ENCODE data around the gene HECW1.
"Not testable (repeated sequence)": the region's sequence is repeated elsewhere in the genome, so short reads cannot be mapped to it uniquely, and the experiment has no call there.

Gene HECW1

GRCh38 chr7:43589133-43589478 lies 476.7 kb downstream of the HECW1 start:
- Histone ChIP-seq H3K4me1 (ENCODE audit: control insufficient read depth, insufficient read depth, low read length) (peaks cover 3% of the 10 kb centered on the region), H3K9me3 (ENCODE audit: control insufficient read depth, insufficient read depth, low read length) (no peaks in the 10 kb centered on the region), H3K4me3 (ENCODE audit: low read depth, low read length) (no peak overlapping the region), H3K36me3 (ENCODE audit: control insufficient read depth, insufficient read depth, low read length) (no peaks in the 10 kb centered on the region), H3K9ac (ENCODE audit: low read depth, low read length) (no peak overlapping the region), H3K27me3 (ENCODE audit: control insufficient read depth, insufficient read depth, low read length) (peaks cover 5% of the 10 kb centered on the region)

GRCh38 chr7:43589728-43590127 lies 477.3 kb downstream of the HECW1 start:
- Histone ChIP-seq H3K9me3 (ENCODE audit: control insufficient read depth, insufficient read depth, low read length) (no peaks in the 10 kb centered on the region), H3K4me3 (ENCODE audit: low read depth, low read length) (no peak overlapping the region), H3K36me3 (ENCODE audit: control insufficient read depth, insufficient read depth, low read length) (no peaks in the 10 kb centered on the region), H3K9ac (ENCODE audit: low read depth, low read length) (no peak overlapping the region), H3K4me1 (ENCODE audit: control insufficient read depth, insufficient read depth, low read length) (peaks cover 3% of the 10 kb centered on the region), H3K27me3 (ENCODE audit: control insufficient read depth, insufficient read depth, low read length) (no peaks in the 10 kb centered on the region)

GRCh38 chr7:43590862-43591557 lies 478.6 kb downstream of the HECW1 start:
- no peaks in the 10 kb centered on the region for H3K9me3 ChIP-seq (ENCODE audit: control insufficient read depth, insufficient read depth, low read length)
- no peaks in the 10 kb centered on the region for H3K27me3 ChIP-seq (ENCODE audit: control insufficient read depth, insufficient read depth, low read length)
- H3K4me1 ChIP-seq (ENCODE audit: control insufficient read depth, insufficient read depth, low read length), result peaks cover 3% of the 10 kb centered on the region
- H3K36me3 ChIP-seq (ENCODE audit: control insufficient read depth, insufficient read depth, low read length), result no peaks in the 10 kb centered on the region
- H3K4me3 ChIP-seq (ENCODE audit: low read depth, low read length), result no peak overlapping the region
- H3K9ac ChIP-seq (ENCODE audit: low read depth, low read length), result no peak overlapping the region

- Histone ChIP-seq H3K4me1 (ENCODE audit: control insufficient read depth, insufficient read depth, low read length) (no peaks in the 10 kb centered on the region), H3K9me3 (ENCODE audit: control insufficient read depth, insufficient read depth, low read length) (no peaks in the 10 kb centered on the region)
Measured at GRCh38 chr7:43591558-43592180, 479.2 kb downstream of the HECW1 start.

GRCh38 chr7:43592326-43592725 lies 479.9 kb downstream of the HECW1 start:
- Histone ChIP-seq H3K9ac (ENCODE audit: low read depth, low read length) (no peak overlapping the region), H3K9me3 (ENCODE audit: control insufficient read depth, insufficient read depth, low read length) (no peaks in the 10 kb centered on the region), H3K27me3 (ENCODE audit: control insufficient read depth, insufficient read depth, low read length) (no peaks in the 10 kb centered on the region), H3K4me1 (ENCODE audit: control insufficient read depth, insufficient read depth, low read length) (no peaks in the 10 kb centered on the region), H3K36me3 (ENCODE audit: control insufficient read depth, insufficient read depth, low read length) (no peaks in the 10 kb centered on the region), H3K4me3 (ENCODE audit: low read depth, low read length) (no peak overlapping the region)

More at GRCh38 chr7:43591558-43592180, 479.2 kb downstream of the HECW1 start:
- no peak overlapping the region for H3K9ac ChIP-seq (ENCODE audit: low read depth, low read length)
- H3K27me3 ChIP-seq (ENCODE audit: control insufficient read depth, insufficient read depth, low read length), result no peaks in the 10 kb centered on the region
- no peaks in the 10 kb centered on the region for H3K36me3 ChIP-seq (ENCODE audit: control insufficient read depth, insufficient read depth, low read length)
- H3K4me3 ChIP-seq (ENCODE audit: low read depth, low read length), result no peak overlapping the region

- Histone ChIP-seq H3K9ac (ENCODE audit: low read depth, low read length) (no peak overlapping the region), H3K36me3 (ENCODE audit: control insufficient read depth, insufficient read depth, low read length) (no peaks in the 10 kb centered on the region), H3K4me3 (ENCODE audit: low read depth, low read length) (no peak overlapping the region), H3K4me1 (ENCODE audit: control insufficient read depth, insufficient read depth, low read length) (no peaks in the 10 kb centered on the region), H3K27me3 (ENCODE audit: control insufficient read depth, insufficient read depth, low read length) (no peaks in the 10 kb centered on the region), H3K9me3 (ENCODE audit: control insufficient read depth, insufficient read depth, low read length) (no peaks in the 10 kb centered on the region)
Measured at GRCh38 chr7:43593010-43593409, 480.6 kb downstream of the HECW1 start.

- Histone ChIP-seq H3K9ac (ENCODE audit: low read depth, low read length) (no peak overlapping the region), H3K27me3 (ENCODE audit: control insufficient read depth, insufficient read depth, low read length) (no peaks in the 10 kb centered on the region), H3K36me3 (ENCODE audit: control insufficient read depth, insufficient read depth, low read length) (no peaks in the 10 kb centered on the region), H3K4me3 (ENCODE audit: low read depth, low read length) (no peak overlapping the region), H3K4me1 (ENCODE audit: control insufficient read depth, insufficient read depth, low read length) (no peaks in the 10 kb centered on the region), H3K9me3 (ENCODE audit: control insufficient read depth, insufficient read depth, low read length) (no peaks in the 10 kb centered on the region)
Measured at GRCh38 chr7:43594020-43594419, 481.6 kb downstream of the HECW1 start.

GRCh38 chr7:43596426-43596825 lies 484.0 kb downstream of the HECW1 start:
- not testable (repeated sequence) for H3K9ac ChIP-seq (ENCODE audit: low read depth, low read length); H3K4me3 ChIP-seq (ENCODE audit: low read depth, low read length); H3K9me3 ChIP-seq (ENCODE audit: control insufficient read depth, insufficient read depth, low read length); H3K4me1 ChIP-seq (ENCODE audit: control insufficient read depth, insufficient read depth, low read length); H3K36me3 ChIP-seq (ENCODE audit: control insufficient read depth, insufficient read depth, low read length); H3K27me3 ChIP-seq (ENCODE audit: control insufficient read depth, insufficient read depth, low read length)

- Histone ChIP-seq H3K9me3 (ENCODE audit: control insufficient read depth, insufficient read depth, low read length) (no peaks in the 10 kb centered on the region), H3K27me3 (ENCODE audit: control insufficient read depth, insufficient read depth, low read length) (no peaks in the 10 kb centered on the region), H3K4me1 (ENCODE audit: control insufficient read depth, insufficient read depth, low read length) (no peaks in the 10 kb centered on the region), H3K9ac (ENCODE audit: low read depth, low read length) (no peak overlapping the region), H3K36me3 (ENCODE audit: control insufficient read depth, insufficient read depth, low read length) (no peaks in the 10 kb centered on the region), H3K4me3 (ENCODE audit: low read depth, low read length) (no peak overlapping the region)
Measured at GRCh38 chr7:43600056-43600455, 487.6 kb downstream of the HECW1 start.

- H3K36me3 ChIP-seq (ENCODE audit: control insufficient read depth, insufficient read depth, low read length), result no peaks in the 10 kb centered on the region
- no peaks in the 10 kb centered on the region for H3K27me3 ChIP-seq (ENCODE audit: control insufficient read depth, insufficient read depth, low read length)
- no peaks in the 10 kb centered on the region for H3K9me3 ChIP-seq (ENCODE audit: control insufficient read depth, insufficient read depth, low read length)
- no peaks in the 10 kb centered on the region for H3K4me1 ChIP-seq (ENCODE audit: control insufficient read depth, insufficient read depth, low read length)
- no peak overlapping the region for H3K9ac ChIP-seq (ENCODE audit: low read depth, low read length)
- H3K4me3 ChIP-seq (ENCODE audit: low read depth, low read length), result no peak overlapping the region
Measured at GRCh38 chr7:43602256-43602655, 489.8 kb downstream of the HECW1 start.

- Histone ChIP-seq H3K4me1 (ENCODE audit: control insufficient read depth, insufficient read depth, low read length) (no peaks in the 10 kb centered on the region), H3K27me3 (ENCODE audit: control insufficient read depth, insufficient read depth, low read length) (no peaks in the 10 kb centered on the region), H3K9me3 (ENCODE audit: control insufficient read depth, insufficient read depth, low read length) (no peaks in the 10 kb centered on the region), H3K36me3 (ENCODE audit: control insufficient read depth, insufficient read depth, low read length) (peaks cover 2% of the 10 kb centered on the region), H3K4me3 (ENCODE audit: low read depth, low read length) (no peak overlapping the region), H3K9ac (ENCODE audit: low read depth, low read length) (no peak overlapping the region)
Measured at GRCh38 chr7:43604251-43604650, 491.8 kb downstream of the HECW1 start.

GRCh38 chr7:43609097-43609496 lies 496.6 kb downstream of the HECW1 start:
- Histone ChIP-seq H3K36me3 (ENCODE audit: control insufficient read depth, insufficient read depth, low read length) (peaks cover 8% of the 10 kb centered on the region), H3K9ac (ENCODE audit: low read depth, low read length) (no peak overlapping the region), H3K27me3 (ENCODE audit: control insufficient read depth, insufficient read depth, low read length) (no peaks in the 10 kb centered on the region), H3K4me1 (ENCODE audit: control insufficient read depth, insufficient read depth, low read length) (no peaks in the 10 kb centered on the region), H3K4me3 (ENCODE audit: low read depth, low read length) (no peak overlapping the region), H3K9me3 (ENCODE audit: control insufficient read depth, insufficient read depth, low read length) (no peaks in the 10 kb centered on the region)

Measured in iPS-15b (cell line).